Hematopoietic multipotent progenitor cell treated with erythropoietin and hydrocortisone succinate and interleukin-3 and kit ligand, for 6 days (in vitro differentiated cells): Measurements from ENCODE around the gene BOD1L2.

ENCODE experiments used
- DNase-seq: peaks from one replicate; pipeline ENCODE4 v3.0.0-alpha.2; 2015

The BOD1L2 gene

GRCh38 chr18:57150828-57151227 lies 3.9 kb downstream of the BOD1L2 start:
- DNase-seq = no peak

GRCh38 chr18:57154191-57154830 lies 7.4 kb downstream of the BOD1L2 start:
- DNase-seq = no peak

- DNase-seq = no peak
These were observed 17.5 kb downstream of the BOD1L2 start for GRCh38 chr18:57164401-57164800.

GRCh38 chr18:57167617-57168308 lies 20.9 kb downstream of the BOD1L2 start:
- DNase-seq = no peak

- no peak for DNase-seq
These were observed 24.1 kb downstream of the BOD1L2 start for GRCh38 chr18:57171026-57171425.

GRCh38 chr18:57175532-57175931 lies 28.6 kb downstream of the BOD1L2 start:
- DNase-seq = no peak

GRCh38 chr18:57185434-57185833 lies 38.5 kb downstream of the BOD1L2 start:
- DNase-seq = no peak

- DNase-seq = no peak
These were observed 42.1 kb downstream of the BOD1L2 start for GRCh38 chr18:57188851-57189557.

GRCh38 chr18:57190026-57190425 lies 43.1 kb downstream of the BOD1L2 start:
- no peak for DNase-seq

- DNase-seq = no peak
These were observed 47.2 kb downstream of the BOD1L2 start for GRCh38 chr18:57194070-57194469.

- no peak for DNase-seq
These were observed 47.7 kb downstream of the BOD1L2 start for GRCh38 chr18:57194622-57195021.

GRCh38 chr18:57195341-57195740 lies 48.5 kb downstream of the BOD1L2 start:
- no peak for DNase-seq

GRCh38 chr18:57197261-57197660 lies 50.4 kb downstream of the BOD1L2 start:
- no peak for DNase-seq

- DNase-seq = no peak
These were observed 51.2 kb downstream of the BOD1L2 start for GRCh38 chr18:57198073-57198472.
